ENCODE measurements around the gene TUBGCP6. TPM values are rescaled to one million over a fixed set of nuclear protein-coding genes. Genes with fewer than 3 reads are reported as not detected.
A peak's percentile ranks its signal among the peaks of the same experiment; 100 is the strongest.

Gene TUBGCP6
- total and polyA plus RNA-seq, 10 of the 15 experiments (the other 5 are each of a cell fraction or from before 2014, with no cell fraction given) = 0.74 to 41.4 (median 19.4) TPM

GRCh38 chr22:50190182-50190940, 54.5 kb downstream of the TUBGCP6 start (continued):
- no peak; the same call in 1 of the 2 replicates for TF ChIP-seq RB1 (IDR thresholded peaks at IDR 0.05; ENCODE audit: borderline replicate concordance)
- TF ChIP-seq TAF1 (IDR thresholded peaks at IDR 0.05; ENCODE audit: borderline replicate concordance, low read depth, low read length) = peak; percentile 92
- TF ChIP-seq GABPA (IDR thresholded peaks at IDR 0.05; ENCODE audit: low read depth) = no peak
- no peak for TF ChIP-seq ZNF274 (IDR thresholded peaks at IDR 0.05; ENCODE audit: insufficient read depth, insufficient read length)
- no peak for TF ChIP-seq ZBTB4 (CRISPR knock-in tag; IDR thresholded peaks at IDR 0.05)
- peak in 1 of 2 experiments; percentile 67; a peak in 2 of 4 replicates for TF ChIP-seq EP300 (IDR thresholded peaks at IDR 0.05; ENCODE audit: borderline replicate concordance in 1 of 2, control insufficient read depth in 1 of 2, low read depth in 2 of 2, low read length in 2 of 2)
- no peak for TF ChIP-seq SMC3 (IDR thresholded peaks at IDR 0.05; ENCODE audit: borderline replicate concordance, low read length)
- no peak; the same call in 1 of the 2 replicates for TF ChIP-seq MTA2 (IDR thresholded peaks at IDR 0.05; ENCODE audit: low read depth)
- TF ChIP-seq SMARCA5 (IDR thresholded peaks at IDR 0.05) = no peak
- TF ChIP-seq DPF2 (IDR thresholded peaks at IDR 0.05) = peak; percentile 12
- no peak for TF ChIP-seq CBX5 (IDR thresholded peaks at IDR 0.05; ENCODE audit: low read depth)
- no peak for TF ChIP-seq HDAC6 (IDR thresholded peaks at IDR 0.05; ENCODE audit: unreplicated experiment)
- peak; percentile 82; the same call in 1 of the 2 replicates for TF ChIP-seq CREM (IDR thresholded peaks at IDR 0.05; ENCODE audit: low read depth)
- peak; percentile 84 for TF ChIP-seq CHD2 (IDR thresholded peaks at IDR 0.05; ENCODE audit: borderline replicate concordance, low read depth, low read length)
- TF ChIP-seq FOXM1 (IDR thresholded peaks at IDR 0.05; ENCODE audit: low read depth, low read length) = no peak
- no peak for TF ChIP-seq PBX3 (IDR thresholded peaks at IDR 0.05; ENCODE audit: insufficient replicate concordance, low read depth, low read length)
- no peak for TF ChIP-seq PML (IDR thresholded peaks at IDR 0.05; ENCODE audit: low read length)
- no peak for TF ChIP-seq ZNF622 (IDR thresholded peaks at IDR 0.05)
- TF ChIP-seq MTA3 (IDR thresholded peaks at IDR 0.05; ENCODE audit: borderline replicate concordance, low read length) = no peak
- TF ChIP-seq YBX1 (IDR thresholded peaks at IDR 0.05) = no peak
- TF ChIP-seq JUND (IDR thresholded peaks at IDR 0.05; ENCODE audit: low read depth, low read length) = no peak
- TF ChIP-seq RUNX3 (IDR thresholded peaks at IDR 0.05; ENCODE audit: low read length) = no peak
- TF ChIP-seq CEBPB (IDR thresholded peaks at IDR 0.05; ENCODE audit: borderline replicate concordance in 1 of 2, low read depth in 2 of 2, low read length in 2 of 2) = no peak
- TF ChIP-seq IRF3 (IDR thresholded peaks at IDR 0.05) = no peak
- no peak for TF ChIP-seq ESRRA (IDR thresholded peaks at IDR 0.05; ENCODE audit: low read length)
- no peak; the same call in 1 of the 2 replicates for TF ChIP-seq HCFC1 (IDR thresholded peaks at IDR 0.05; ENCODE audit: low read length)
- TF ChIP-seq HDGF (IDR thresholded peaks at IDR 0.05) = peak; percentile 89
